ENCODE data around the gene UQCR11.
"Not testable (repeated sequence)": the region's sequence is repeated elsewhere in the genome, so short reads cannot be mapped to it uniquely, and the experiment has no call there.

Gene UQCR11

GRCh38 chr19:1605236-1606137 lies at the start of gene UQCR11:
Gene UQCR11, minus strand, starts transcription at chr19:1605462. Its CDS starts 53 bp downstream, at chr19:1605409.
- DNase-seq: peak; percentile 74

GRCh38 chr19:1654178-1654792 lies 49.0 kb upstream of the UQCR11 start:
- DNase-seq: no peak

GRCh38 chr19:1653300-1653628 lies 48.0 kb upstream of the UQCR11 start:
- DNase-seq: no peak

DNA sequence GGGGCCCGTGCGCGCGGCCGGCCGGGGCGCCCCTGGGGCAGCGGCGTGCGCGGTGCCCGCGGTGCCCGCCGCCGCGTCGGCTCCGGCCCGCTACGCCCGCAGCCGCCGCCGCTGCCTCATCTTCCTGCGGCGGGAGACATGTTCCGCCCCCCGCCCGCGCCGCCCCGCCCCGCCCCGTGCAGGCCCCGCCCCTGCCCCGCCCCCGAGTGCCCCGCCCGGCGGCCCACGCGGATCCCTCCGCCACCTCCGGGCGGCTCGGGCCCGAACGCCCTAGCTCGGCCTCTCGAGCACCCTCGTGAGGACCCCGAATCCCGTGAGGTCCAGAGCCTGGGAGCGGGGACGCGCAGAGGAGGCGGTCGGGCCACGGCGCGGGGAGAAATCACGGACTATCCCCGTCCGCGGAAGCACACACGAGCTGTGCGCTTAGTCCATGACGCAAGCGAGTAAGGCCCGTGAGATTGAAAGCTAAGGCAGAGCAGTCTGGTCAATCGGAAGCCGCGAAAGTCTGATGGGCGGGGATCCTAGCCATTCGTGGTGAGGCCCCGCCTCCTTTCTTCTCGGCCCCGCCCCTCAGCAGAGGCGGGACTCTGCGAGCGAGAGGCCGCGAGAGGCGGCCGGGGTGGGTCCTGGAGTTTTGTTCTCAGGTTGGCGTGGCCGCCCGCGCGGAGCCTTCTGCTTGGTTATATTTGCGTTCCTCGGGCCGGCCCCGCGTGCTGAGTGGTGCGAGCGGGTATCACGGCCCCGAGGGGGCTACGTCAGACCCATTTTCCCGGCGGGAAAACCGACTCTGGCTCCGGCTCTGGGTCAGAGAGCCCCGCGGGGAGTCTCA lies 47.4 kb upstream of the UQCR11 start, which contains the start of gene TCF3:
Gene TCF3, minus strand, starts transcription at position 145 of the 829 bp plus-strand sequence. CDS start 2,367 bp downstream, outside the sequence.
- peak; percentile 87 for DNase-seq

DNA sequence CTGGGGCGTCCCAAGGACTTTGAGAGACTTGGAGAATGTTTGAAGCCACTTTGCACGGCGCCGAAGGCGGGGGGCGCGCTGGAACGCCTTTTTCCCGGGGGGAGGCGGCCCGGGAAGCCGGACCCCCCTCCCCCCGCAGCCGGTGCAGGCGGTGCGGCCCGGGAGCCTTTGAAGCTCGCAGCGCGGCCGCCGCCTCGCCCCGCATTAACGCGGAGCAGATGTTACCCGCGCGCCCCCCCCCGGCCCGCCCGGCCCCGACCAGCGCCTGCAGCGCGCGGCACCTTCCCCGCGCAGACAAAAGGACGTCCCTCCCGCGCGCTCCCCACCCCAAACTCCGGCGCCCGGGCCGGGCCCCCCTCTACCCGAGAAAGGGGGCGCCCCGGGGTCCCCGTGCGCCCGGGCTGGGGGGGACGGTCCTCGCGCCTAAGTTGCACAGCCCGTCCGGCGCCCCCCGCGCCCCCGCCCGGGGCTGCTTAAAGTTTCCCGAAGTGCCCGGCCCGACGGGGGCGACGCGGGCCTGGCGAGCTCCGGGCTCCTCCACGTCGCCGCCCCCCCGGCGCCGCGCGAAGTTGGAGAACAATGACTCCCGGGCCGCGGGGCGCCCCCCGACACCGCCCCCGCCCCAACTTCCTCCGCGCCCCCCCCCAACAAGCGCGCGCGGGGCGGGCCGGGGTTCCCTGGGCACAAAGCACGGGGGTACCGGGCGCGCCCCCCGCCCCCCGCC lies 46.5 kb upstream of the UQCR11 start:
- DNase-seq: no peak

- DNase-seq: no peak
These were observed 45.6 kb upstream of the UQCR11 start for GRCh38 chr19:1650650-1651567.

DNA sequence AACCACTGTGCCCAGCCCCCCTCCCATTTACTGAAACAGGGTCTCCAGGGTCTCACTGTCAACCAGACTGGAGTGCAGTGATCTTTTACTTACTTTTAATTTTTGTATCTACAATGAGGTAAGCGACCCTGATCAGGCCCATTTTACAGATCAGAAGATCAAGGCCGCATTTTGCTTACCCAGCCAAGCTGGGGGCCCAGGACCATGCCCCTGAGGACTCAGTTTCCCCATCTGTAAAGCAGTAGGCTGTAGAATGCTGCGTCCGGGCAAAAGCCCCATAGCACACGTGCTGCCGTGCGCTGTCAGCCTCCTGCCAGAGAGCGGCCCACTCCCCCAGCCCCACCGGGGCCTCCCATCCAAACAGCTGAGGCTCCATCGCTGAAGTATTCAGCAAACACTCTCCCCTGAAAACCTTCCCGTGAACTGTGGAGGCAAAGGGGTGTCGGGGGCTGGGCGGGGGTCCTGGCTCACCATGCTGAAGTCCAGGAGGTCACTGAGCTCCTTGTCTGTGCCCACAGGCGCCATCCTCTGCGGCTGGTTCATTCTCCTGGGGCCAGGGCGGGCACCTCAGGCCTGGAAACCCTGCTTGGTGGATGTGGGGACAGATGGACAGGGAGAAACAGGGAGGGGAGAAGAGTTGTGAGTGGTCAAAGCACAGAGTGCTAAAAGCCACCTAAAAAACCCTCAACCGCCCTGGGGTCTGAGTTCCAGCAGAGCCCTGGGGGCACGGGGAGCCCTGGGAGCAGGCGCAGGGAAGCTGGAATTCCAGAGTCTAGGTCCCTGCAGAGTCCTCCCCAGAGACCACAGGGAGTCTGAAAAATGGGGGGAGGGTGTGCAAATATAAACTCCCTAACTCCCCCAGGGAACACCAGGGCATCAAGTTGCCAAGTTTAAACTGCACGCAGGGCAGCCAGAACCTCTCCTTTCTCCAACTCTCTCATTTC lies 44.7 kb upstream of the UQCR11 start:
- no peak for DNase-seq

GRCh38 chr19:1648920-1649541 lies 43.8 kb upstream of the UQCR11 start:
- no peak for DNase-seq

GRCh38 chr19:1648459-1648849 lies 43.2 kb upstream of the UQCR11 start:
- no peak for DNase-seq

- no peak for DNase-seq
These were observed 42.5 kb upstream of the UQCR11 start for GRCh38 chr19:1647501-1648458.

DNA sequence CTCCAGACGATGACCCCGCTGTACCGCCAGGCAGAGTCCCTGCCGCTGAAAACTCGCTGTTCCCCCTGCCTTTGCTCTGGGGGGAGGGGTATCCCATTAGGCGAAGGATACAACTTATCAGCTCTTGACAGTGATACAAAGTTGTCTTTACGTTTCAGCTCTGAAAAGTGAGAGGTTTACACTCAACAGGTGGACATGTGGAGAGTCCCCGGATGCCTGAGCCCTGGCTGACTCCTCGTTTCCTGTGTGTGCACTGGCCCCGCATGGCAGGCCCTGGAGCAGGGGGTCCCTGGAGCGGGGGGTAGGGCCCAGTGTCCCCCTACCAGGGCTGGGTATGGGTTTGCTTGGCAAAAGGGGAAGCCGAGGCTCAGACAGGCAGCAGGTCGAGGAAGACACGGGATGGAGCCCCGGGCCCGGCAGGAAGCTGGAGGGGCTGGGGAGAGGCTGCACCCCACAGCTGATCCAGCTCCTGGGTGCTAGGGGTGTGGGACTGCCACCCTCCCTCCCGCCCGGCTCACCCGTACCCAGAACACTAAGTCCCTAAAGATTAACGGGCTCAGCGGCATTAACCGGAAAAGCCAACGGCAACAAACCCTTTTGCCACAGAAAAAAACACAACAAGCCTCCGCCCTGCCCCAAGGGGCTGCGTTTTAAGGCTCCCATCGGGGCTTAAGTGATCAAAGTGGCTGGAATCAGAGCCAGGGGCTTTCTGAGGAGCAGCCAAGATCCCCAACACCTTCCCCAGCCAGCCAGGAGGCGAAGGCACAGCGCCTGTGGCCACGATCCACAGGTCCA lies 41.6 kb upstream of the UQCR11 start:
- no peak for DNase-seq

DNA sequence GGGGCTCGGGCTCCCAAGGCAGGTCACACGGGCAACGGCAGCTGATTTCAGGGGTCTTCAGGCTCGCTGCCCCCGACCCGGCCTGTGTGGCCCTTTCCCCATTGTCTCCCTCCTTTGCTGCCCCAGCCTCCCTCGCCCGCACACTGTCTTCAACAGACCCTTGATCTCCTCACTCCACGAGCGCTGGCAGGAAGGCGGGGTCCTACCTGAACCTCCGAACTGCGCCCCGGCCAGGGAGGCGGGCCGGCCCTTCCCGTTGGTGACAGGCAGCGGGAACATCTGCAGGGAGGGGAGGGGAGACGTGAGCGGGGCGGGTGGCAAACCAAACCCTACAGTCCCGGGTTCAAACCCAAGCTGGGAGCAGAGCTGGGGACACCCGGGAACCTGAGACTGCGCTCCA lies 40.9 kb upstream of the UQCR11 start:
- no peak for DNase-seq

GRCh38 chr19:1645299-1645698 lies 40.0 kb upstream of the UQCR11 start:
- no peak for DNase-seq

DNA sequence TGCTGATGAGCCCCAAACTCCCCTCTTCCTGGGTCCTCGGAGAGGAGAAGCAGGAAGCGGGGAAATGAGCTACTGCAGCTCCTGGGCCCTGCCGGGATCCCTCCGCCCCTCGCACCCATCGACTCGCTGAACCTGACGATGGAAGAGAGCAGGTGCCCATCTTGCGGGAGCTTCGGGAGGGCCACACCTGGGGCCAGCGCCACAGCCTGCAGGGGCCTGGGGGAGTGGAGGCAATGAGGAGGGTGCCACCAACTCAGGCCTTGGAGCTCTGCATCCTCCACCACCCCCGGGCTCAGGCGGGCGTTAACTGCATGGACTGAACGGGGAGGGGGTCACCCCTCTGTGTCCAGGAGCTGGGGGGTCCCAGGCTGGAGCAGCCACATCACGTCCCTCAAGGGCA lies 38.8 kb upstream of the UQCR11 start:
- DNase-seq: no peak

GRCh38 chr19:1640893-1641448 lies 35.7 kb upstream of the UQCR11 start:
- not testable (repeated sequence) for DNase-seq

GRCh38 chr19:1636325-1637236 lies 31.3 kb upstream of the UQCR11 start:
- no peak for DNase-seq

- DNase-seq: no peak
These were observed 29.6 kb upstream of the UQCR11 start for GRCh38 chr19:1634938-1635243.

Measured in NCI-H748 treated with DMSO at 0.1 percent for 48 hours (cell line).